CD14-positive monocyte (primary cell): ENCODE results near the gene IGF2R. TPM values are rescaled to one million over a fixed set of nuclear protein-coding genes. Genes with fewer than 3 reads are reported as not detected.

Source experiments
- DNase-seq, 3 donors: peaks; one replicate each; pipeline ENCODE4 v3.0.0-alpha.2; 2011 to 2022
- H2AFZ ChIP-seq: 2 replicates; pipeline ENCODE4 v1.6.0; 2012; ENCODE audit warnings: mild to moderate bottlenecking, low read depth, low read length, inconsistent platforms; ENCODE audit not compliant: insufficient read depth, poor library complexity, severe bottlenecking
- H3K27ac ChIP-seq, 2 donors: 1 replicate in 1 of 2; 2 replicates in 1 of 2; pipeline ENCODE4 v1.5.1; 2012 to 2013; ENCODE audit warnings: low read length in 2 of 2, control low read depth in 1 of 2, inconsistent platforms in 1 of 2, low read depth in 1 of 2, mild to moderate bottlenecking in 1 of 2
- H3K27me3 ChIP-seq, 2 donors: one replicate each; pipeline versions ENCODE4 v1.6.0 to v1.6.1; 2011 to 2013; ENCODE audit warnings: low read length in 2 of 2; ENCODE audit not compliant: control insufficient read depth in 2 of 2, insufficient read depth in 2 of 2
- H3K36me3 ChIP-seq, 2 donors: replicated peaks in 1 of 2; 1 replicate in 1 of 2; 2 replicates in 1 of 2; pipeline versions ENCODE4 v1.5.1 to v1.6.1; 2012 to 2013; ENCODE audit warnings: low read length in 2 of 2, control low read depth in 1 of 2, inconsistent platforms in 1 of 2, mild to moderate bottlenecking in 1 of 2; ENCODE audit not compliant: insufficient read depth in 2 of 2, control insufficient read depth in 1 of 2
- H3K4me1 ChIP-seq, 2 donors: 1 replicate in 1 of 2; 2 replicates in 1 of 2; pipeline versions ENCODE4 v1.5.1 to v1.6.1; 2012 to 2013; ENCODE audit warnings: low read length in 2 of 2, control low read depth in 1 of 2, inconsistent platforms in 1 of 2, mild to moderate bottlenecking in 1 of 2, moderate library complexity in 1 of 2; ENCODE audit not compliant: insufficient read depth in 2 of 2, control insufficient read depth in 1 of 2
- H3K4me2 ChIP-seq: replicated peaks from 2 replicates; pipeline ENCODE3; 2012; ENCODE audit warnings: low read length, moderate library complexity, mild to moderate bottlenecking; ENCODE audit not compliant: poor library complexity, severe bottlenecking; ENCODE audit errors: extremely low read depth
- H3K4me3 ChIP-seq, 3 experiments: fragments of 200-600 bp in 1 of 3; sonication (generic) in 1 of 3; replicated peaks in 1 of 3; 1 replicate in 2 of 3; 2 replicates in 1 of 3; pipeline ENCODE4 v1.5.1; 2011 to 2013; ENCODE audit warnings: low read length in 3 of 3, mild to moderate bottlenecking in 3 of 3, control low read depth in 2 of 3, low read depth in 2 of 3, inconsistent platforms in 1 of 3, moderate library complexity in 1 of 3
- H3K79me2 ChIP-seq: 2 replicates; pipeline ENCODE4 v1.6.0; 2012; ENCODE audit warnings: mild to moderate bottlenecking, control low read depth, inconsistent platforms, low read length, moderate library complexity; ENCODE audit not compliant: insufficient read depth
- H3K9ac ChIP-seq: 2 replicates; pipeline ENCODE4 v1.6.0; 2017; ENCODE audit warnings: low read length, mild to moderate bottlenecking; ENCODE audit not compliant: insufficient read depth, poor library complexity, severe bottlenecking
- H3K9me3 ChIP-seq, 2 donors: replicated peaks in 1 of 2; 1 replicate in 1 of 2; 2 replicates in 1 of 2; pipeline versions ENCODE4 v1.5.1 to v1.6.1; 2012 to 2013; ENCODE audit warnings: low read length in 2 of 2, control low read depth in 1 of 2; ENCODE audit not compliant: control insufficient read depth in 1 of 2, insufficient read depth in 1 of 2
- H4K20me1 ChIP-seq: 2 replicates; pipeline ENCODE4 v1.6.0; 2012; ENCODE audit warnings: mild to moderate bottlenecking, low read length, control low read depth, moderate library complexity; ENCODE audit not compliant: insufficient read depth
- H3K27ac Mint-ChIP-seq, 7 donors: one replicate each; pipeline ENCODE4 v1.8.0; 2020; ENCODE audit warnings: mild to moderate bottlenecking in 7 of 7, mixed read lengths in 7 of 7, moderate library complexity in 6 of 7, inconsistent platforms in 2 of 7
- H3K27me3 Mint-ChIP-seq, 3 donors: one replicate each; pipeline ENCODE4 v1.8.0; 2021 to 2022; ENCODE audit warnings: low read depth in 3 of 3, mild to moderate bottlenecking in 3 of 3, mixed read lengths in 3 of 3, moderate library complexity in 3 of 3, inconsistent platforms in 1 of 3
- H3K36me3 Mint-ChIP-seq, 2 donors: one replicate each; pipeline ENCODE4 v1.8.0; 2020; ENCODE audit warnings: mixed read lengths in 2 of 2, inconsistent platforms in 1 of 2, mild to moderate bottlenecking in 1 of 2
- H3K4me1 Mint-ChIP-seq: one replicate; pipeline ENCODE4 v1.8.0; 2020; ENCODE audit warnings: mild to moderate bottlenecking, mixed read lengths
- H3K4me3 Mint-ChIP-seq, 2 donors: one replicate each; pipeline ENCODE4 v1.8.0; 2020; ENCODE audit warnings: mild to moderate bottlenecking in 2 of 2, mixed read lengths in 2 of 2, moderate library complexity in 1 of 2
- H3K9me3 Mint-ChIP-seq, 7 donors: one replicate each; pipeline ENCODE4 v1.8.0; 2020 to 2022; ENCODE audit warnings: mixed read lengths in 7 of 7, mild to moderate bottlenecking in 6 of 7, moderate library complexity in 6 of 7, inconsistent platforms in 2 of 7
- CTCF ChIP-seq: fragments of 200-600 bp; IDR thresholded peaks from one replicate; pipeline ENCODE4 v1.8.0; 2022; ENCODE audit warnings: antibody characterized with exemption, mild to moderate bottlenecking
- WGBS: methylation state at CpG from one replicate; pipeline ENCODE4 v1.1.5; 2013; ENCODE audit warnings: missing lambda C conversion rate; ENCODE audit not compliant: insufficient coverage; 5-methylcytosine and 5-hydroxymethylcytosine counted together
- intact Hi-C, 2 donors: fragments of 100-400 bp; cut with micrococcal nuclease; formaldehyde crosslinking; loops; one replicate each; pipeline versions ENCODE4 v1.15.0 to v1.15.1; 2023
- polyA plus RNA-seq, 3 donors: library from polyadenylated mRNA; depleted of rRNA in 1 of 3; unstranded in 2 of 3; stranded (reverse) in 1 of 3; fragments of 300-500 nt in 2 of 3; fragments of >200 nt in 1 of 3; fragmentation: Illumina TruSeq in 2 of 3; gene quantifications; 1 replicate in 2 of 3; 2 replicates in 1 of 3; pipeline ENCODE4 v1.2.3, GENCODE V29; 2012 to 2021

IGF2R gene
- polyA plus RNA-seq, 3 donors = 6.9 to 44.8 (median 8.2) TPM

- peak overlapping the region in 1 of 2 donors; percentile 1 for H3K4me3 Mint-ChIP-seq
- no peak overlapping the region for H3K4me3 ChIP-seq
- H3K27ac Mint-ChIP-seq = no peak overlapping the region
These were observed 37.8 kb upstream of the IGF2R start for GRCh38 chr6:159931112-159931511.

GRCh38 chr6:159931846-159932245, 37.0 kb upstream of the IGF2R start:
- H3K9me3 Mint-ChIP-seq = peaks cover 4 to 10% (median 8%) of the 10 kb centered on the region in 7 donors
- no peak for TF ChIP-seq CTCF
- H3K4me3 Mint-ChIP-seq = no peak overlapping the region
- intact Hi-C loops = no loop called here
- peaks cover 13 to 32% (median 23%) of the 10 kb centered on the region in 3 donors for H3K27me3 Mint-ChIP-seq
- no peak overlapping the region for H3K4me3 ChIP-seq
- peaks cover 8 to 10% of the 10 kb centered on the region in 2 donors for H3K9me3 ChIP-seq
- H3K36me3 ChIP-seq = no peaks in the 10 kb centered on the region
- H3K27ac Mint-ChIP-seq = no peak overlapping the region
- no peaks in the 10 kb centered on the region for H3K79me2 ChIP-seq
- H4K20me1 ChIP-seq = no peaks in the 10 kb centered on the region
- no peak for DNase-seq
- 86% methylated on average over 4 of the region's 4 CpGs for WGBS
- H3K4me2 ChIP-seq = no peak overlapping the region
- peaks cover 9% of the 10 kb centered on the region for H3K4me1 Mint-ChIP-seq
- no peaks in the 10 kb centered on the region for H3K4me1 ChIP-seq
- H2AFZ ChIP-seq = no peak overlapping the region
- H3K36me3 Mint-ChIP-seq = no peaks in the 10 kb centered on the region
- H3K27me3 ChIP-seq = peaks cover 11 to 13% of the 10 kb centered on the region in 2 donors
- H3K27ac ChIP-seq = no peak overlapping the region
- H3K9ac ChIP-seq = no peak overlapping the region

More at GRCh38 chr6:159931112-159931511, 37.8 kb upstream of the IGF2R start:
- Histone ChIP-seq H3K27ac (no peak overlapping the region), H3K9ac (no peak overlapping the region), H3K4me1 (no peaks in the 10 kb centered on the region), H4K20me1 (no peaks in the 10 kb centered on the region), H3K27me3 (peaks cover 10 to 11% of the 10 kb centered on the region in 2 donors), H3K79me2 (no peaks in the 10 kb centered on the region), H3K9me3 (peaks cover 8 to 10% of the 10 kb centered on the region in 2 donors), H3K36me3 (no peaks in the 10 kb centered on the region), H3K4me2 (no peak overlapping the region), H2AFZ (no peak overlapping the region)
- DNase-seq = no peak
- intact Hi-C loops = no loop called here
- peaks cover 9% of the 10 kb centered on the region for H3K4me1 Mint-ChIP-seq
- H3K36me3 Mint-ChIP-seq = no peaks in the 10 kb centered on the region
- H3K9me3 Mint-ChIP-seq = peaks cover 4 to 10% (median 8%) of the 10 kb centered on the region in 7 donors
- peaks cover 10 to 28% (median 25%) of the 10 kb centered on the region in 3 donors for H3K27me3 Mint-ChIP-seq
- WGBS = 100% methylated on average over 1 of the region's 3 CpGs
- TF ChIP-seq CTCF = no peak
